NCI-H2029 treated with DMSO at 0.1 percent for 48 hours (cell line): ENCODE results near the gene ERP44.
"Not testable (repeated sequence)": the region's sequence is repeated elsewhere in the genome, so short reads cannot be mapped to it uniquely, and the experiment has no call there.

Source experiments
- DNase-seq: peaks from one replicate; lab custom pipeline; 2025; lab: John Stamatoyannopoulos, UW

Gene ERP44

GRCh38 chr9:100011062-100011681 is 87.6 kb downstream of the ERP44 start:
- peak; percentile 72 for DNase-seq

GRCh38 chr9:99999797-100000196 is 99.0 kb downstream of the ERP44 start:
- DNase-seq: no peak

GRCh38 chr9:99998866-99999265 is 99.9 kb downstream of the ERP44 start:
- DNase-seq: no peak

- DNase-seq: no peak
Observed at GRCh38 chr9:99998266-99998665, 100.5 kb downstream of the ERP44 start.

- not testable (repeated sequence) for DNase-seq
Observed at GRCh38 chr9:99990508-99990907, 108.3 kb downstream of the ERP44 start.

GRCh38 chr9:99986642-99987041 is 112.2 kb downstream of the ERP44 start:
- no peak for DNase-seq

- DNase-seq: no peak
Observed at GRCh38 chr9:99980598-99980997, 118.2 kb downstream of the ERP44 start.

- DNase-seq: no peak
Observed at GRCh38 chr9:99978221-99978620, 120.6 kb downstream of the ERP44 start.

GRCh38 chr9:99977033-99977792 is 121.6 kb downstream of the ERP44 start:
- DNase-seq: no peak

- no peak for DNase-seq
Observed at GRCh38 chr9:99973455-99973854, 125.3 kb downstream of the ERP44 start.

- no peak for DNase-seq
Observed at GRCh38 chr9:99971410-99971809, 127.4 kb downstream of the ERP44 start.

GRCh38 chr9:99970481-99970880 is 128.3 kb downstream of the ERP44 start:
- DNase-seq: no peak

- no peak for DNase-seq
Observed at GRCh38 chr9:99967457-99967856, 131.3 kb downstream of the ERP44 start.

- no peak for DNase-seq
Observed at GRCh38 chr9:99966716-99967115, 132.1 kb downstream of the ERP44 start.

GRCh38 chr9:99966001-99966400 is 132.8 kb downstream of the ERP44 start:
- no peak for DNase-seq

- no peak for DNase-seq
Observed at GRCh38 chr9:99964336-99964735, 134.5 kb downstream of the ERP44 start.

- no peak for DNase-seq
Observed at GRCh38 chr9:99962680-99963261, 136.0 kb downstream of the ERP44 start.

GRCh38 chr9:99955606-99956005 is 143.2 kb downstream of the ERP44 start:
- DNase-seq: no peak

GRCh38 chr9:99954819-99955218 is 144.0 kb downstream of the ERP44 start:
- no peak for DNase-seq

- DNase-seq: no peak
Observed at GRCh38 chr9:99953861-99954507, 144.8 kb downstream of the ERP44 start.

- DNase-seq: peak; percentile 75
Observed at GRCh38 chr9:99948896-99949295, 149.9 kb downstream of the ERP44 start.

GRCh38 chr9:99948482-99948881 is 150.3 kb downstream of the ERP44 start:
- DNase-seq: no peak

GRCh38 chr9:99947395-99947794 is 151.4 kb downstream of the ERP44 start:
- no peak for DNase-seq
